ENCODE measurements around the gene MYH7B. TPM values are rescaled to one million over a fixed set of nuclear protein-coding genes. Genes with fewer than 3 reads are reported as not detected.

Gene MYH7B
- total RNA-seq, result under 0.01 TPM in 2 replicates

DNA sequence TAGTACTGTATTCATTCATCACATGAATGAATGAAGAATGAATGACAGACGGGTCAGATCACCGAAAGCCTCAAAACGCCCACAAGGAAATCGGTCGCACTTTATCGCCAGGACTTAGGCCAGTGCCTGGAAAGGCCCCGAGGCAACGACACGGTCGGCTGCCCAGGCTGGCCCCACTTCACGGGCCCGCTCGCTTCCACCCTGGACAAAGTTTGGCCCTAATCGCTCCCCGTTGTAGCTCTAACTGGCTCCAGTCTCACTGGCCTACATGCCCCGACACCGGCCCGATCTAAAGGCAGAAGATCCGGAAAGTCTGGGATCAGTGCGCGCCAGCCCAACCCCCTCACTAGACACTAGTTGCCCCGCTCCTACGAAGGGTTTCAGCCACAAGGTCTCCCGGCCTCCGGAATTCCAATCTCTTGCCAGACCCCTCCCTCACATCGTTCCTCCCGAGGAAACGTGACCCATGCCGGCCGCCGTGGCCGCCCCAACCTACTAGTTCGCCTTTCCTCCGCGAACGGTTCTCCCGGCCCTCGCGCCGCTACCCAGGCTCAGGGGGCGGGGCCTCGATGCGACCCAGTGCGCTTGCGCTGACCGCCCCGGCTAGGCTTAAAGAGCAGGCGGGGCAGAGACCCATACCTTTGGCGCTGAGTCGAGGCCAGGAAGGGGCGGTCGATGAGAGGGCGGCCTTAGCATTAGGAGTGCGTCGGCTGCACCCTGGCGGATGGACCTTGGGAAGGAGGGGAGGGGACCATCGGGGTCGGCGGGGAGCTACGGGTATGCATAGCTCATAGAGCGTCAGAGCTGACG is at the start of gene MYH7B, which contains the start of gene GSS:
TSS of gene MYH7B (plus strand) at position 638 of the 810 bp plus-strand sequence. CDS start 22,138 bp downstream, outside the sequence.
TSS of gene GSS (minus strand) at position 576 of the 810 bp plus-strand sequence. CDS start 3,954 bp downstream, outside the sequence.
- TF ChIP-seq, protein P1, sequence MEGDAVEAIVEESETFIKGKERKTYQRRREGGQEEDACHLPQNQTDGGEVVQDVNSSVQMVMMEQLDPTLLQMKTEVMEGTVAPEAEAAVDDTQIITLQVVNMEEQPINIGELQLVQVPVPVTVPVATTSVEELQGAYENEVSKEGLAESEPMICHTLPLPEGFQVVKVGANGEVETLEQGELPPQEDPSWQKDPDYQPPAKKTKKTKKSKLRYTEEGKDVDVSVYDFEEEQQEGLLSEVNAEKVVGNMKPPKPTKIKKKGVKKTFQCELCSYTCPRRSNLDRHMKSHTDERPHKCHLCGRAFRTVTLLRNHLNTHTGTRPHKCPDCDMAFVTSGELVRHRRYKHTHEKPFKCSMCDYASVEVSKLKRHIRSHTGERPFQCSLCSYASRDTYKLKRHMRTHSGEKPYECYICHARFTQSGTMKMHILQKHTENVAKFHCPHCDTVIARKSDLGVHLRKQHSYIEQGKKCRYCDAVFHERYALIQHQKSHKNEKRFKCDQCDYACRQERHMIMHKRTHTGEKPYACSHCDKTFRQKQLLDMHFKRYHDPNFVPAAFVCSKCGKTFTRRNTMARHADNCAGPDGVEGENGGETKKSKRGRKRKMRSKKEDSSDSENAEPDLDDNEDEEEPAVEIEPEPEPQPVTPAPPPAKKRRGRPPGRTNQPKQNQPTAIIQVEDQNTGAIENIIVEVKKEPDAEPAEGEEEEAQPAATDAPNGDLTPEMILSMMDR (IDR thresholded peaks at IDR 0.05; ENCODE audit: insufficient read depth, low read length, severe bottlenecking), result peak; percentile 55
- no peaks in the 10 kb centered on the region for H3K27me3 ChIP-seq (ENCODE audit: control insufficient read depth, insufficient read depth, low read length)
- DNase-seq (ENCODE audit: low read depth) (peak; percentile 87), FAIRE-seq (no peak)
- H3K4me3 ChIP-seq (ENCODE audit: low read depth, low read length), result peak within 1 kb of the TSS; percentile 82
- H3K36me3 ChIP-seq (ENCODE audit: control insufficient read depth, insufficient read depth, low read length), result peaks cover 7% of the 10 kb centered on the region

DNA sequence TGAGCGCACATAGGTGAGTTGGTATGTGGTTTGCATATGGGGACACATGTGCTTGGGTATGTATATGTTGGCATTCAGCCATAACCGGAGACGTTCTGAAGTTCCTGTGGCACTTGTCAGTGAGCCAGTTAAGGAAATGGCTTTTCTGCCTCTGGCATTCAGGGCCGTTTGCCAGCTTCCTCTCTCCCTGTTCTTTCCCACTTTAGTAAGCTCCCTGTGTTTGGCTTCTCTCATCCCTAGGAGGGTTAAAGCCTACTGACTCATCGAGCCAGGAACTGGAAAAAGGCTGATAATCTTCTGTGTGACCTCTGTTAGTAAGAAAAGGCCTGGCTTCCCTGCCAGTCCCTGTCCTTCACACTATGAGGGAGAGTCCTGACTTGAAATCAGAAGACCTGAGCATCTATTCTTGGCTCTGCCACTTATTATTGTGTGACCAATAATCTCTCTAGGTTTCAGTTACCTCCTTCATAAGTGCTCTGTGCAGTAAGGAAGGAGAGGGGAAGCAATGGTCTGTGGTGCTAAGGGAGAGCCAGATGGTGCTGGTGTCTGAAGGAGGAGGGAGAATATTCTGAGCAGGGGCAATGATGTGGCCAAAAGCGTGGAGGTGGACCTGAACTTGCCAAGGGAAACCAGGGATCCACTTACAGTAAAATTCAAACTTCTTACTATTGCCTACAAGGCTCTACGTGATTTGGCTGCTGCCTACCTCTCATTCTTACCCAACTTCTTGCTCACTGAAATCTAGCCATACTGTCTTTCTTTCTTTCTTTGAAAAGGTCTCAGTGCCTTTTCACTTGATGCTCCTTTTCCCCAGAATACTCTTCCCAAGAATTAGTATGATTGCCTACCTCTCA is 47.8 kb upstream of the MYH7B start:
- TF ChIP-seq, protein P1 (IDR thresholded peaks at IDR 0.05; ENCODE audit: insufficient read depth, low read length, severe bottlenecking), result no peak
- peak; percentile 18 for FAIRE-seq
- no peak overlapping the region for H3K4me3 ChIP-seq (ENCODE audit: low read depth, low read length)
- H3K27me3 ChIP-seq (ENCODE audit: control insufficient read depth, insufficient read depth, low read length), result no peaks in the 10 kb centered on the region
- no peaks in the 10 kb centered on the region for H3K36me3 ChIP-seq (ENCODE audit: control insufficient read depth, insufficient read depth, low read length)
- peak; percentile 97 for DNase-seq (ENCODE audit: low read depth)

DNA sequence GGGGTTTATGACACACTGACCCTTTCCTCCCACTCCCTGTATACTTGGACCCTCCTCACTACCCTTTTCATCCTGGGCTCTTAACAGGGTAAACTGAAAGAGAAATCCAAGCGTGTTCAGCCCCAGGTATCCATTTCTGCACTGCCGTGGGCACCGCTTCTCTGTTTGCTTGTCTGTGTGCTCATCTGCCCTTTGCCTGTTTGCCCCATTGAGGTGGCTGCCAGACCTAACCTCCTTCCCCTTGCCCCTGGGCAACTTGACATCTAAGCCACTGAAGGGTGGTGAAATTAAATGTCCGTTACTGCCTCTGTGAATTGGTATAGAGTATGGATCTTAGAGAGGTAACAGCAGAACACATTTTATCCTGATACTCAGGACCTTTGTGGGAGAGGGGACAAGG is 40.5 kb upstream of the MYH7B start:
- H3K27me3 ChIP-seq (ENCODE audit: control insufficient read depth, insufficient read depth, low read length), result no peaks in the 10 kb centered on the region
- no peak for FAIRE-seq
- TF ChIP-seq, protein P1 (IDR thresholded peaks at IDR 0.05; ENCODE audit: insufficient read depth, low read length, severe bottlenecking), result no peak
- no peak overlapping the region for H3K4me3 ChIP-seq (ENCODE audit: low read depth, low read length)
- no peak for DNase-seq (ENCODE audit: low read depth)
- peaks cover 1% of the 10 kb centered on the region for H3K36me3 ChIP-seq (ENCODE audit: control insufficient read depth, insufficient read depth, low read length)

DNA sequence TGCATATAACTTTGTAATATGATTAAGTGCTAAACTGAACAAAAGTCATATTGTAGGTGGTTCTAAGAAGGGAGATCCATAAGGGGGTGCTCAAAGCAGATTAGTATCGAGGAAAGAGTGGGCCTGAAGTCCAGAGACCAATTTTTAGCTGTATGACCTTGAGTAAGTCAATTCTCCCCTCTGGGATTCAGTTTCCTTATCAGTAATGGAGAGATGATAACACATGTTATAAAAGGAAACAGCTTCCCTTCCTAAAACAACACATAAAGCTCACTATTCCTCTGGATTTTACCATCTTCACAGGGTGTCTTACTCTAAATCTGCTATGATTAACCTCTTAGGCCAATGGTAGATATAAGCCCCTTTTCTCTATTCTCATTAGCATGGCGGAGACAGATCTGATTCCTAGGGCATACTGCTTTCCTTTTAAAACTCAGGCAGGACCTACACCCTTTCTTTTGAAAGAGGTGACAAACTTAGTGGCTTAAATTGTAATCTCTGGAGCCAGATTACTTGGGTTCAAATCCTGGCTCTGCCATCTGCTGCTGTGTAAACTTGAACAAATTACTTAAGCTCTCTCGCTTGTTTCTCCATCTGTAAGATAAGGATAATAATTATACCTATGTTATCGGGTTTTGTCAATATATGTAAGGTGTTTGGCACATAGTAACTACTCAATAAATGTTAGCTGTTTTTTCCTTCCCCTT is 39.8 kb upstream of the MYH7B start:
- DNase-seq (ENCODE audit: low read depth), result no peak

DNA sequence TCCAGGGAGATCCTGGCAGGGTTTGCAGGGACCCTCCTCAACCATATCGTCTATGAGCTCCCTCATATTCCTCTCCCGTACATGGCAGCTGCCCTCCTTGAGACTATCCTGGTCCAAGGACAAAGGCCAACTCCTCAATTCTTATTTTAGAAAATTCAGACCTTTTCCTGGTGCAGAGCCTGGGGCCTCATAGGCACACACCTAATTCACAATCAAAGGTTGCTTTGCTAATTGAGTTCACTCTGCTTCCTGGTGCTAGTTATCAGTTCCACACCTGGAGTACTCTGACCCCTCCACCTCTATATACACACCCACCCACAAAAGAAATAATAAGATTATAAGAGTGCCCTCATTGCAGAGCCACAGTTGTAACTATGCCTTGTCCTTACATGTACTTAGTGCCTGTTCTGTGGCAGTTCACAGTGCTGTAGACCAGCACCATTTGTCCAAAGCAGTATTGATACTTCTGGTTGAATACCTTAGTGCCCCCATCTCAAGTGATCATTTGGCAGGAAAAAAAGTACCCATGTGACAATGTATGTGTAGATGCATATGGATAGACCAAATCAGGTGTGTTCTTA is 38.8 kb upstream of the MYH7B start:
- TF ChIP-seq, protein P1 (IDR thresholded peaks at IDR 0.05; ENCODE audit: insufficient read depth, low read length, severe bottlenecking), result no peak
- Histone ChIP-seq H3K27me3 (ENCODE audit: control insufficient read depth, insufficient read depth, low read length) (no peaks in the 10 kb centered on the region), H3K4me3 (ENCODE audit: low read depth, low read length) (no peak overlapping the region), H3K36me3 (ENCODE audit: control insufficient read depth, insufficient read depth, low read length) (peaks cover 4% of the 10 kb centered on the region)
- FAIRE-seq (no peak), DNase-seq (ENCODE audit: low read depth) (no peak)

More for the DNA sequence above, 39.8 kb upstream of the MYH7B start:
- TF ChIP-seq, protein P1 (IDR thresholded peaks at IDR 0.05; ENCODE audit: insufficient read depth, low read length, severe bottlenecking), result no peak
- Histone ChIP-seq H3K36me3 (ENCODE audit: control insufficient read depth, insufficient read depth, low read length) (peaks cover 3% of the 10 kb centered on the region), H3K4me3 (ENCODE audit: low read depth, low read length) (no peak overlapping the region), H3K27me3 (ENCODE audit: control insufficient read depth, insufficient read depth, low read length) (no peaks in the 10 kb centered on the region)
- FAIRE-seq, result no peak
